NOMO-1 treated with DMSO at 0.1 percent for 48 hours (cell line): ENCODE results near the gene MCEMP1.

ENCODE experiments used
- DNase-seq: peaks from one replicate; lab custom pipeline; 2025; ENCODE audit not compliant: unreplicated experiment; lab: John Stamatoyannopoulos, UW

The MCEMP1 gene

DNA sequence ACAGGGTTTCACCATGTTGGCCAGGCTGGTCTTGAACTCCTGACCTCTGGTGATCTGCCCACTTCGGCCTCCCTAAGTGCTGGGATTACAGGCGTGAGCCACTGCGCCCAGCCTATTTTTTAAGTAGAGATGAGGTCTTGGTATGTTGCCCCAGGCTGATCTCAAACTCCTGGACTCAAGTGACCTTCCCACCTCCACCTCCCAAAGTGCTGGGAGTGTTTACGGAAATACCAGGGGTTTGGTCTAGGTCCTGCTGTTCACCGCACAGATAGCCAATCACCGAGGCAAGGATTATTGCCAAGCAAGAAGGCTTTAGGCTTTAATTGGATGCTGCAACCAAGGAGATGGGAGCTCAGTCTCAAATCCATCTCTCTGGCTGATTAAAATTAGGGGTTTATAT, 43.5 kb downstream of the MCEMP1 start:
- no peak for DNase-seq

- no peak for DNase-seq
Observed at GRCh38 chr19:7722231-7722651, 45.4 kb downstream of the MCEMP1 start.

DNA sequence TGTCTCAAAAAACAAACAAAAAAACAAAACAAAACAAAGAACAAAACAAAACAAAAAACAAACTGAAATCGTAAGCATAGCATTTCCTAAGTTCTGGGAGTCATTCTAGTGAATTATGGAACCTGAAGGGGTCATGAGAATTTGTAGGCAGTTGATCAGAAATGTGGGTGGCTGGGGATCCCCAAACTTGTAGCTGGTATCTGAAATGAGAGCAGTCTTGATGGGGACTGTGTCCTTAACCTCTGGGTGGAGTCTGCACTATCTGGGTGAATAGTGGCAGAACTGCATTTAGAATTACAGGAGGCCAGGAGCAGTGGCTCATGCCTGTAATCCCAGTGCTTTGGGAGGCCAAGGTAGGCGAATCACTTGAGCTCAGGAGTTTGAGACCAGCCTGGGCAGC, 48.9 kb downstream of the MCEMP1 start:
- no peak for DNase-seq

DNA sequence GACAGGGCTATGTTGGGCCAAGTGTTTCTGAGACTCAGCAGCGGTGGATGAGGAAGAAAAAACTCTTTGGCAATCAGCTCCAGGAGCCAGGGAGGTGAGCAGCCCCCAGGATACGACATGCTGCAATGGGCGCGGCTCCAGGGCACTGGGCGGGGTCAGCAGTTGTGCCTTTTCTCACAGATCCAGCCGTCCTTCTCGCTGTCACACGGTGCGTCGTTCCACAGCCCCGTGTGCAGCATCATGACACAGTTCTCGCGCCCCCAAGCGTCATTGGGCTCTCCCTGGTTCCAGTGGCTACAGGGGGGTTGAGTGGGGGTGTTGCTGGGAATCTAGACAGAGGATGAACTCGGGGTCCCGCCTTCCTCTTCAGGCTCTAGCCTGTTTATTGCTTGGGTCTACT, 52.3 kb downstream of the MCEMP1 start:
- DNase-seq: peak; percentile 5
